Measurements from ENCODE around the gene IL17RE. TPM values are rescaled to one million over a fixed set of nuclear protein-coding genes. Genes with fewer than 3 reads are reported as not detected.
"Not testable (repeated sequence)": the region's sequence is repeated elsewhere in the genome, so short reads cannot be mapped to it uniquely, and the experiment has no call there.

IL17RE gene
- total RNA-seq, 1 donor from 2014 or later: 21.5 TPM

- no peak overlapping the region for H3K4me3 ChIP-seq
- ATAC-seq: no peak
These were observed 33.4 kb downstream of the IL17RE start for GRCh38 chr3:9935966-9936510.

DNA sequence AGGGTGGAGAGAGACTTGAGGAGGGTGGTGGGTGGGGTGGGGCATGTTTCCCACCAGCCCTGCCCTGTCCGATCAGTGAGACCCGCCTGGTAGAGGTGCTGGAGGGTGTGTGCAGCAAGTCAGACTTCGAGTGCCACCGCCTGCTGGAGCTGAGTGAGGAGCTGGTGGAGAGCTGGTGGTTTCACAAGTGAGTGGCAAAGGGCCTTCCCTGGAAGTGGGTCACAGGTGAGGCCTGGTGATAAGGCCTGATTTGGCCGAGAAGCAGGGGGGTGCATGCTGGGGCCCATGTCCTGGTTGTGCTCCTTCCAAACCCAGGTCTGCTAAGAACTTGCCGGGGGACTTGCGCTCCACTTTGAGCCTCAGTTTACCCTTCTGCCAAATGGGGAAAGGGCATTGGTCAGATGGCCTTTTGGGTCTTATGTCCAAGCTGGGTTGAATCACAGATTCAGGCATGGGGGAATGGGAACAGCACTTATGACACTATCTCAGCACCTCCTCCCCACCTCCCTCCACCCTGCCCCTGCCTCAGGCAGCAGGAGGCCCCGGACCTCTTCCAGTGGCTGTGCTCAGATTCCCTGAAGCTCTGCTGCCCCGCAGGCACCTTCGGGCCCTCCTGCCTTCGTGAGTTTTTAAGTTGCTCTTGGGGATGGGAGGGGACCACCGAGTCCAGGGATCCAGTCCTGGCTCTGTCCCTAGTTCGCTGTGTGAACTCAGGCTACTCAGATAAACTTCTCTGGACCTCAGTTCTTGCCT, 35.0 kb downstream of the IL17RE start:
- TF ChIP-seq CTCF (IDR thresholded peaks at IDR 0.05): no peak
- Histone ChIP-seq H3K36me3 (peaks cover 49% of the 10 kb centered on the region), H3K4me1 (peaks cover 28% of the 10 kb centered on the region), H3K27ac (no peak overlapping the region), H3K4me3 (no peak overlapping the region), H3K9me3 (no peaks in the 10 kb centered on the region), H3K27me3 (ENCODE audit: low read depth) (no peaks in the 10 kb centered on the region)
- intact Hi-C loops (cut with DNase I): no loop called here
- ATAC-seq (no peak), DNase-seq (no peak)

More at GRCh38 chr3:9935966-9936510, 33.4 kb downstream of the IL17RE start:
- intact Hi-C loops (cut with DNase I): no loop called here
- no peaks in the 10 kb centered on the region for H3K9me3 ChIP-seq
- peaks cover 39% of the 10 kb centered on the region for H3K4me1 ChIP-seq
- H3K27me3 ChIP-seq (ENCODE audit: low read depth): no peaks in the 10 kb centered on the region
- no peak for TF ChIP-seq CTCF (IDR thresholded peaks at IDR 0.05)
- H3K27ac ChIP-seq: no peak overlapping the region
- DNase-seq: no peak
- H3K36me3 ChIP-seq: peaks cover 41% of the 10 kb centered on the region

DNA sequence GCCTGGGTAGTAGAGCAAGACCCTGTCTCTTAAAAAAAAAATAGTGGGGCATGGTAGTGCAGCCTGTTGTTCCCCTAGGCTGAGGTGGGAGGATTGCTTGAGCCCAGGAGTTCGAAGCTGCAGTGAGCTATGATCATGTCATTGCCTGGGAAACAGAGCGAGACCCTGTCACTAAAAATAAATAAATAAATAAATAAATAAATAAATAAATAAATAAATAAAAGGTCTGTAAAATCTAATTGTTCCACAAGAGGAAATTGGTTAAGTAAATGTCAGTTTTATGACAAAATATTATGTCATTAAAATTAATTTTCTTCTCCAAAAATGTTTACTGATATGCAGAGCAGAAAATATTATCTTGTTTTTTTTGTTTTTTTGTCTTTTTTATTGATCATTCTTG, 36.3 kb downstream of the IL17RE start:
- Histone ChIP-seq H3K4me3 (no peak overlapping the region), H3K36me3 (peaks cover 62% of the 10 kb centered on the region), H3K27me3 (ENCODE audit: low read depth) (no peaks in the 10 kb centered on the region), H3K27ac (no peak overlapping the region), H3K4me1 (peaks cover 24% of the 10 kb centered on the region), H3K9me3 (no peaks in the 10 kb centered on the region)
- intact Hi-C loops (cut with DNase I): no loop called here
- DNase-seq (no peak), ATAC-seq (no peak)
- TF ChIP-seq CTCF (IDR thresholded peaks at IDR 0.05): no peak

GRCh38 chr3:9939906-9940305, 37.3 kb downstream of the IL17RE start:
- intact Hi-C loops (cut with DNase I); H3K27ac ChIP-seq; H3K9me3 ChIP-seq; H3K4me3 ChIP-seq; ATAC-seq; DNase-seq; H3K27me3 ChIP-seq (ENCODE audit: low read depth): not testable (repeated sequence)
- H3K36me3 ChIP-seq: peaks cover 69% of the 10 kb centered on the region
- H3K4me1 ChIP-seq: peaks cover 18% of the 10 kb centered on the region

- Histone ChIP-seq H3K27ac (no peak overlapping the region), H3K27me3 (ENCODE audit: low read depth) (no peaks in the 10 kb centered on the region), H3K4me3 (no peak overlapping the region), H3K4me1 (peaks cover 9% of the 10 kb centered on the region), H3K9me3 (no peaks in the 10 kb centered on the region), H3K36me3 (peaks cover 68% of the 10 kb centered on the region)
- ATAC-seq: no peak
- DNase-seq: no peak
- intact Hi-C loops (cut with DNase I): no loop called here
- TF ChIP-seq CTCF (IDR thresholded peaks at IDR 0.05): no peak
These were observed 38.1 kb downstream of the IL17RE start for GRCh38 chr3:9940746-9941145.

GRCh38 chr3:9942164-9942563, 39.5 kb downstream of the IL17RE start:
- Histone ChIP-seq H3K27me3 (ENCODE audit: low read depth) (no peaks in the 10 kb centered on the region), H3K27ac (no peak overlapping the region), H3K4me3 (no peak overlapping the region), H3K9me3 (no peaks in the 10 kb centered on the region), H3K4me1 (no peaks in the 10 kb centered on the region), H3K36me3 (peaks cover 54% of the 10 kb centered on the region)
- no peak for DNase-seq
- no peak for TF ChIP-seq CTCF (IDR thresholded peaks at IDR 0.05)
- intact Hi-C loops (cut with DNase I): no loop called here
- ATAC-seq: no peak

All from lower lobe of right lung (tissue), 2 donors.